DOHH2 (cell line): ENCODE results near the gene DIP2C.

ENCODE experiments used
- H3F3A ChIP-seq: fragments of 200-600 bp; sonication (generic), shearing (Covaris generic); 2 replicates; pipeline ENCODE4 v1.6.0; 2016; ENCODE audit warnings: antibody characterized with exemption, mild to moderate bottlenecking; ENCODE audit not compliant: control insufficient read depth, insufficient read depth
- H3K27ac ChIP-seq: fragments of 200-600 bp; sonication (generic); 2 replicates; pipeline ENCODE4 v1.5.1; 2014; ENCODE audit warnings: low read depth, mild to moderate bottlenecking, low read length, moderate library complexity
- H3K27me3 ChIP-seq: fragments of 200-600 bp; sonication (generic); 2 replicates; pipeline ENCODE4 v1.6.1; 2014; ENCODE audit warnings: mild to moderate bottlenecking, low read length, mixed read lengths; ENCODE audit not compliant: control insufficient read depth
- H3K36me3 ChIP-seq: fragments of 200-600 bp; sonication (generic); 2 replicates; pipeline ENCODE4 v1.6.1; 2014; ENCODE audit warnings: mild to moderate bottlenecking, low read length, moderate library complexity, mixed read lengths; ENCODE audit not compliant: control insufficient read depth
- H3K4me1 ChIP-seq: fragments of 200-600 bp; sonication (generic); 2 replicates; pipeline ENCODE4 v1.6.1; 2014; ENCODE audit warnings: mild to moderate bottlenecking, low read length, mixed read lengths; ENCODE audit not compliant: control insufficient read depth
- H3K4me2 ChIP-seq: fragments of 200-600 bp; sonication (generic); 2 replicates; pipeline ENCODE4 v1.6.0; 2014; ENCODE audit warnings: mild to moderate bottlenecking, low read length, moderate library complexity
- H3K4me3 ChIP-seq: fragments of 200-600 bp; sonication (generic); 2 replicates; pipeline ENCODE4 v1.5.1; 2014; ENCODE audit warnings: mild to moderate bottlenecking, low read length, mixed read lengths
- H3K79me2 ChIP-seq: fragments of 200-600 bp; sonication (generic); 2 replicates; pipeline ENCODE4 v1.6.1; 2014; ENCODE audit warnings: mild to moderate bottlenecking, low read length, mixed read lengths; ENCODE audit not compliant: control insufficient read depth
- H3K9me2 ChIP-seq: fragments of 200-600 bp; sonication (generic); replicated peaks from 2 replicates; pipeline ENCODE4 v1.6.1; 2014; ENCODE audit warnings: mild to moderate bottlenecking, low read length, mixed read lengths; ENCODE audit not compliant: control insufficient read depth
- H3K9me3 ChIP-seq: fragments of 200-600 bp; sonication (generic); 2 replicates; pipeline ENCODE4 v1.6.1; 2014; ENCODE audit warnings: antibody characterized with exemption, low read length, mixed read lengths; ENCODE audit not compliant: control insufficient read depth, insufficient read depth
- H4K20me1 ChIP-seq: fragments of 200-600 bp; sonication (generic); 2 replicates; pipeline ENCODE4 v1.6.0; 2014; ENCODE audit warnings: low read depth, mild to moderate bottlenecking, antibody characterized with exemption, low read length, moderate library complexity; ENCODE audit not compliant: control insufficient read depth, insufficient read depth
- EZH2phosphoT487 ChIP-seq: fragments of 200-600 bp; sonication (generic); IDR thresholded peaks from 2 replicates; pipeline ENCODE4 v1.6.1; 2017; ENCODE audit warnings: borderline replicate concordance, mild to moderate bottlenecking, antibody characterized with exemption, low read length, moderate library complexity, mixed read lengths
- TF ChIP-seq, protein P1 (sequence below): fragments of 200-600 bp; sonication (generic); IDR thresholded peaks from one replicate; pipeline ENCODE4 v1.5.1; 2014; ENCODE audit warnings: antibody characterized with exemption, mild to moderate bottlenecking, low read depth, low read length; ENCODE audit not compliant: poor library complexity, severe bottlenecking

Gene DIP2C

DNA sequence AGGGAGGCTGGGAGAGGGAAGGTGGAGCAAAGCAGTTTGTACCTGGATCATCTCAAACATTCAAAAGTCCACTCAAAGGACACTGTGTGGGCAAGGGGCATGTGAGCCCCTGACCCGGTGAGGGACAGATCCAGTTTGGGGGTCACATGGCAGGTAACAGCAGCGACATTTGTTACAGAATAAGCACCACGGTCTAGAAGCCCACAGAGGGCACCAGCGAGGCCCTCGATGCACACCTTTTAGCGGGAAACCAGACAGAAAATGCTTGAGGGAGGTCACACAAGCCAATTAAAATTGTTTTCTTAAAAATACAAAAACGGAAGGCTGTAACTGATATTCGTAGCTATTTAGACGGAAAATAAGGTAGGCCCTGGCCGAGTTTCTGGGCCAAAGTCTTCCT, 409.8 kb downstream of the DIP2C start:
- TF ChIP-seq, protein P1, sequence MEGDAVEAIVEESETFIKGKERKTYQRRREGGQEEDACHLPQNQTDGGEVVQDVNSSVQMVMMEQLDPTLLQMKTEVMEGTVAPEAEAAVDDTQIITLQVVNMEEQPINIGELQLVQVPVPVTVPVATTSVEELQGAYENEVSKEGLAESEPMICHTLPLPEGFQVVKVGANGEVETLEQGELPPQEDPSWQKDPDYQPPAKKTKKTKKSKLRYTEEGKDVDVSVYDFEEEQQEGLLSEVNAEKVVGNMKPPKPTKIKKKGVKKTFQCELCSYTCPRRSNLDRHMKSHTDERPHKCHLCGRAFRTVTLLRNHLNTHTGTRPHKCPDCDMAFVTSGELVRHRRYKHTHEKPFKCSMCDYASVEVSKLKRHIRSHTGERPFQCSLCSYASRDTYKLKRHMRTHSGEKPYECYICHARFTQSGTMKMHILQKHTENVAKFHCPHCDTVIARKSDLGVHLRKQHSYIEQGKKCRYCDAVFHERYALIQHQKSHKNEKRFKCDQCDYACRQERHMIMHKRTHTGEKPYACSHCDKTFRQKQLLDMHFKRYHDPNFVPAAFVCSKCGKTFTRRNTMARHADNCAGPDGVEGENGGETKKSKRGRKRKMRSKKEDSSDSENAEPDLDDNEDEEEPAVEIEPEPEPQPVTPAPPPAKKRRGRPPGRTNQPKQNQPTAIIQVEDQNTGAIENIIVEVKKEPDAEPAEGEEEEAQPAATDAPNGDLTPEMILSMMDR = peak; percentile 34
- TF ChIP-seq EZH2phosphoT487 = no peak
- no peaks in the 10 kb centered on the region for H3K27me3 ChIP-seq
- peaks cover 91% of the 10 kb centered on the region for H3K36me3 ChIP-seq
- no peak overlapping the region for H3K27ac ChIP-seq
- peaks cover 2% of the 10 kb centered on the region; the same call in 1 of the 2 replicates for H3K4me1 ChIP-seq
- H3K4me2 ChIP-seq = no peak overlapping the region
- no peaks in the 10 kb centered on the region for H3K79me2 ChIP-seq
- H4K20me1 ChIP-seq = no peaks in the 10 kb centered on the region
- no peaks in the 10 kb centered on the region for H3K9me2 ChIP-seq
- H3K9me3 ChIP-seq = no peaks in the 10 kb centered on the region
- H3K4me3 ChIP-seq = no peak overlapping the region
- peaks cover 4% of the 10 kb centered on the region; the same call in 1 of the 2 replicates for H3F3A ChIP-seq

- Histone ChIP-seq H3K27ac (no peak overlapping the region), H3K4me3 (no peak overlapping the region), H3K36me3 (peaks cover 87% of the 10 kb centered on the region), H3K79me2 (no peaks in the 10 kb centered on the region), H3K4me1 (peaks cover 6% of the 10 kb centered on the region; the same call in 1 of the 2 replicates), H3F3A (peaks cover 8% of the 10 kb centered on the region; the same call in 1 of the 2 replicates), H3K9me2 (no peaks in the 10 kb centered on the region), H3K4me2 (no peak overlapping the region), H4K20me1 (no peaks in the 10 kb centered on the region), H3K9me3 (no peaks in the 10 kb centered on the region), H3K27me3 (no peaks in the 10 kb centered on the region)
- TF ChIP-seq, protein P1 = no peak
- no peak for TF ChIP-seq EZH2phosphoT487
Observed at GRCh38 chr10:279232-279631, 410.2 kb downstream of the DIP2C start.

DNA sequence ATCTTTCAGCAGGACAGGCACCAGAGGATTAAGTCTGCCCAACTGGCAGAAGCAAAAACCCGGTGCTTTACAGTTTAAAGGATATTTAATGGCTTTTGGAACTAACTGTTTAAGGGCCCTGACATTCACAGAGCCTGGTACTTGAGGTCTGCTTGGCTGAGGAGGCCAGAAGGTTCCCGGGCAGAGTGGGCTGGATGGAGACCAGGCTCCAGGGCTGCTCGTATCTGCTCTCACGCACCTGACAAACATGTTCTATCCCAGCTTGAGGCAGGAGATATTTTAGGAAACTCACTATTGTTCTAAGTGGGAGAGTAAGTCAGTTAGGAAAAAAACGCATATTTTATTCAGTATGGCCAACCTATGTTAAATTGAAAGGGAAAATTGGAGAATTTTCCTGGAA, 410.8 kb downstream of the DIP2C start:
- Histone ChIP-seq H3K36me3 (peaks cover 82% of the 10 kb centered on the region), H3K27ac (no peak overlapping the region), H3K9me3 (no peaks in the 10 kb centered on the region), H3K4me2 (no peak overlapping the region), H3K4me3 (no peak overlapping the region), H3K79me2 (no peaks in the 10 kb centered on the region), H3K4me1 (peaks cover 6% of the 10 kb centered on the region; the same call in 1 of the 2 replicates), H4K20me1 (no peaks in the 10 kb centered on the region), H3F3A (peaks cover 8% of the 10 kb centered on the region; the same call in 1 of the 2 replicates), H3K27me3 (no peaks in the 10 kb centered on the region), H3K9me2 (no peaks in the 10 kb centered on the region)
- TF ChIP-seq, protein P1 = no peak
- TF ChIP-seq EZH2phosphoT487 = no peak

- Histone ChIP-seq H3K36me3 (peaks cover 74% of the 10 kb centered on the region), H3K4me2 (no peak overlapping the region), H3K79me2 (no peaks in the 10 kb centered on the region), H3F3A (peaks cover 8% of the 10 kb centered on the region; the same call in 1 of the 2 replicates), H3K9me2 (no peaks in the 10 kb centered on the region), H3K4me1 (peaks cover 9% of the 10 kb centered on the region; the same call in 1 of the 2 replicates), H3K9me3 (no peaks in the 10 kb centered on the region), H3K27ac (no peak overlapping the region), H4K20me1 (no peaks in the 10 kb centered on the region), H3K4me3 (no peak overlapping the region), H3K27me3 (no peaks in the 10 kb centered on the region)
- no peak for TF ChIP-seq EZH2phosphoT487
- TF ChIP-seq, protein P1 = no peak
Observed at GRCh38 chr10:277963-278362, 411.5 kb downstream of the DIP2C start.
